ENCODE results near the gene SEMA5B. TPM values are rescaled to one million over a fixed set of nuclear protein-coding genes. Genes with fewer than 3 reads are reported as not detected.

Gene SEMA5B
- total RNA-seq, 1 donor from 2014 or later: 1.1 TPM

- Mint-ChIP-seq H3K4me1 (ENCODE audit: unreplicated experiment) (no peaks in the 10 kb centered on the region), H3K27ac (ENCODE audit: unreplicated experiment) (no peak overlapping the region), H3K36me3 (ENCODE audit: low read depth, unreplicated experiment) (peaks cover 4% of the 10 kb centered on the region), H3K9me3 (ENCODE audit: unreplicated experiment) (no peaks in the 10 kb centered on the region), H3K27me3 (ENCODE audit: unreplicated experiment) (peaks cover 10% of the 10 kb centered on the region), H3K4me3 (ENCODE audit: unreplicated experiment) (no peak overlapping the region)
- TF ChIP-seq CTCF (IDR thresholded peaks at IDR 0.05; ENCODE audit: unreplicated experiment): no peak
- DNase-seq (ENCODE audit: low spot score): peak; percentile 53
Measured at GRCh38 chr3:122921791-122922651, 105.5 kb downstream of the SEMA5B start.

GRCh38 chr3:122920986-122921385 lies 106.6 kb downstream of the SEMA5B start:
- no peak overlapping the region for H3K4me3 Mint-ChIP-seq (ENCODE audit: unreplicated experiment)
- no peak overlapping the region for H3K27ac Mint-ChIP-seq (ENCODE audit: unreplicated experiment)
- no peaks in the 10 kb centered on the region for H3K9me3 Mint-ChIP-seq (ENCODE audit: unreplicated experiment)
- H3K27me3 Mint-ChIP-seq (ENCODE audit: unreplicated experiment): peaks cover 11% of the 10 kb centered on the region
- no peak for DNase-seq (ENCODE audit: low spot score)
- TF ChIP-seq CTCF (IDR thresholded peaks at IDR 0.05; ENCODE audit: unreplicated experiment): no peak
- peaks cover 4% of the 10 kb centered on the region for H3K36me3 Mint-ChIP-seq (ENCODE audit: low read depth, unreplicated experiment)
- H3K4me1 Mint-ChIP-seq (ENCODE audit: unreplicated experiment): no peaks in the 10 kb centered on the region

- Mint-ChIP-seq H3K27ac (ENCODE audit: unreplicated experiment) (no peak overlapping the region), H3K9me3 (ENCODE audit: unreplicated experiment) (no peaks in the 10 kb centered on the region), H3K36me3 (ENCODE audit: low read depth, unreplicated experiment) (peaks cover 4% of the 10 kb centered on the region), H3K4me3 (ENCODE audit: unreplicated experiment) (no peak overlapping the region), H3K4me1 (ENCODE audit: unreplicated experiment) (no peaks in the 10 kb centered on the region), H3K27me3 (ENCODE audit: unreplicated experiment) (peaks cover 14% of the 10 kb centered on the region)
- TF ChIP-seq CTCF (IDR thresholded peaks at IDR 0.05; ENCODE audit: unreplicated experiment): no peak
- DNase-seq (ENCODE audit: low spot score): no peak
Measured at GRCh38 chr3:122919291-122919610, 108.3 kb downstream of the SEMA5B start.

GRCh38 chr3:122918576-122919290 lies 108.8 kb downstream of the SEMA5B start:
- H3K27ac Mint-ChIP-seq (ENCODE audit: unreplicated experiment): no peak overlapping the region
- no peak for DNase-seq (ENCODE audit: low spot score)
- TF ChIP-seq CTCF (IDR thresholded peaks at IDR 0.05; ENCODE audit: unreplicated experiment): no peak

GRCh38 chr3:122917412-122917811 lies 110.2 kb downstream of the SEMA5B start:
- Mint-ChIP-seq H3K36me3 (ENCODE audit: low read depth, unreplicated experiment) (no peaks in the 10 kb centered on the region), H3K9me3 (ENCODE audit: unreplicated experiment) (no peaks in the 10 kb centered on the region), H3K27me3 (ENCODE audit: unreplicated experiment) (peaks cover 10% of the 10 kb centered on the region), H3K27ac (ENCODE audit: unreplicated experiment) (no peak overlapping the region), H3K4me3 (ENCODE audit: unreplicated experiment) (no peak overlapping the region), H3K4me1 (ENCODE audit: unreplicated experiment) (no peaks in the 10 kb centered on the region)
- TF ChIP-seq CTCF (IDR thresholded peaks at IDR 0.05; ENCODE audit: unreplicated experiment): no peak
- DNase-seq (ENCODE audit: low spot score): no peak

More at GRCh38 chr3:122918576-122919290, 108.8 kb downstream of the SEMA5B start:
- no peak overlapping the region for H3K4me3 Mint-ChIP-seq (ENCODE audit: unreplicated experiment)
- H3K27me3 Mint-ChIP-seq (ENCODE audit: unreplicated experiment): peaks cover 14% of the 10 kb centered on the region
- no peaks in the 10 kb centered on the region for H3K9me3 Mint-ChIP-seq (ENCODE audit: unreplicated experiment)
- no peaks in the 10 kb centered on the region for H3K4me1 Mint-ChIP-seq (ENCODE audit: unreplicated experiment)
- H3K36me3 Mint-ChIP-seq (ENCODE audit: low read depth, unreplicated experiment): peaks cover 4% of the 10 kb centered on the region
